Uterus (tissue), 4 donors: Measurements from ENCODE around the gene PGF. TPM values are rescaled to one million over a fixed set of nuclear protein-coding genes. Genes with fewer than 3 reads are reported as not detected.

Experiments
- DNase-seq, 2 donors: peaks; one replicate each; pipeline ENCODE4 v3.0.0-alpha.2; 2019 to 2020
- H3K27ac ChIP-seq, 2 donors: fragments of 200-600 bp; sonication (generic); 1 replicate in 1 of 2; 2 replicates in 1 of 2; pipeline ENCODE4 v1.5.1; 2016 to 2018
- H3K27me3 ChIP-seq, 2 donors: fragments of 200-600 bp; sonication (generic); one replicate each; pipeline ENCODE4 v1.5.1; 2018 to 2019; ENCODE audit warnings: control low read depth in 1 of 2
- H3K36me3 ChIP-seq, 2 donors: fragments of 200-600 bp; sonication (generic); one replicate each; pipeline ENCODE4 v1.5.1; 2019; ENCODE audit warnings: control low read depth in 1 of 2
- H3K4me1 ChIP-seq, 2 donors: fragments of 200-600 bp; sonication (generic); one replicate each; pipeline ENCODE4 v1.5.1; 2018 to 2019; ENCODE audit warnings: control low read depth in 1 of 2
- H3K4me3 ChIP-seq, 2 donors: fragments of 200-600 bp; sonication (generic); 1 replicate in 1 of 2; 2 replicates in 1 of 2; pipeline ENCODE4 v1.5.1; 2018 to 2019; ENCODE audit warnings: mild to moderate bottlenecking in 1 of 2
- H3K9me3 ChIP-seq, 2 donors: fragments of 200-600 bp; sonication (generic); one replicate each; pipeline ENCODE4 v1.5.1; 2019; ENCODE audit warnings: control low read depth in 1 of 2
- POLR2A ChIP-seq, 2 donors: fragments of 450-650 bp; IDR thresholded peaks; one replicate each; pipeline ENCODE4 v1.6.1; 2016; ENCODE audit warnings: antibody characterized with exemption in 2 of 2, mild to moderate bottlenecking in 1 of 2, moderate library complexity in 1 of 2
- intact Hi-C: fragments of 100-400 bp; cut with DNase I; formaldehyde crosslinking; loops from one replicate; pipeline ENCODE4 v1.15.1; 2023; ENCODE audit warnings: low total_unique reads
- total RNA-seq, 4 donors: library from RNA; depleted of rRNA in 3 of 4; stranded (reverse); fragments of >200 nt in 3 of 4; gene quantifications; one replicate each; pipeline versions ENCODE4 v1.1.0 to v1.2.4, GENCODE V29; 2014 to 2023
- TF ChIP-seq, protein P1 (sequence below), 4 experiments: fragments of 200-600 bp in 2 of 4; fragments of 450-650 bp in 2 of 4; sonication (generic) in 2 of 4; IDR thresholded peaks; one replicate each; pipeline ENCODE4 v1.5.1; 2016 to 2019; ENCODE audit warnings: antibody characterized with exemption in 4 of 4, mild to moderate bottlenecking in 2 of 4, moderate library complexity in 1 of 4
- donor health status: DM: yes; HTN: yes; CAD: no.

The PGF gene
- total RNA-seq = 10 to 100 TPM in 2 of 4 donors, 1 to 10 TPM in 2; 2.7 to 32.4 (median 15.4) TPM

GRCh38 chr14:74955229-74956026 lies at the start of gene PGF:
PGF (minus strand) TSS chr14:74955597; CDS start chr14:74955242, 355 bp downstream.
- Histone ChIP-seq H3K36me3 (no peaks in the 10 kb centered on the region), H3K4me1 (no peaks in the 10 kb centered on the region), H3K27ac (peak within 1 kb of the TSS; percentile 25 to 40), H3K27me3 (no peaks in the 10 kb centered on the region), H3K9me3 (no peaks in the 10 kb centered on the region), H3K4me3 (peak within 1 kb of the TSS; percentile 33 to 40)
- intact Hi-C loops = no loop called here
- peak; percentile 68 to 89 for TF ChIP-seq POLR2A (IDR thresholded peaks at IDR 0.05)
- TF ChIP-seq, protein P1, sequence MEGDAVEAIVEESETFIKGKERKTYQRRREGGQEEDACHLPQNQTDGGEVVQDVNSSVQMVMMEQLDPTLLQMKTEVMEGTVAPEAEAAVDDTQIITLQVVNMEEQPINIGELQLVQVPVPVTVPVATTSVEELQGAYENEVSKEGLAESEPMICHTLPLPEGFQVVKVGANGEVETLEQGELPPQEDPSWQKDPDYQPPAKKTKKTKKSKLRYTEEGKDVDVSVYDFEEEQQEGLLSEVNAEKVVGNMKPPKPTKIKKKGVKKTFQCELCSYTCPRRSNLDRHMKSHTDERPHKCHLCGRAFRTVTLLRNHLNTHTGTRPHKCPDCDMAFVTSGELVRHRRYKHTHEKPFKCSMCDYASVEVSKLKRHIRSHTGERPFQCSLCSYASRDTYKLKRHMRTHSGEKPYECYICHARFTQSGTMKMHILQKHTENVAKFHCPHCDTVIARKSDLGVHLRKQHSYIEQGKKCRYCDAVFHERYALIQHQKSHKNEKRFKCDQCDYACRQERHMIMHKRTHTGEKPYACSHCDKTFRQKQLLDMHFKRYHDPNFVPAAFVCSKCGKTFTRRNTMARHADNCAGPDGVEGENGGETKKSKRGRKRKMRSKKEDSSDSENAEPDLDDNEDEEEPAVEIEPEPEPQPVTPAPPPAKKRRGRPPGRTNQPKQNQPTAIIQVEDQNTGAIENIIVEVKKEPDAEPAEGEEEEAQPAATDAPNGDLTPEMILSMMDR (IDR thresholded peaks at IDR 0.05) = peak in 1 of 4 experiments; percentile 0
- peak; percentile 53 to 78 for DNase-seq

GRCh38 chr14:75003250-75004027 lies 48.0 kb upstream of the PGF start:
- Histone ChIP-seq H3K36me3 (no peaks in the 10 kb centered on the region), H3K4me1 (peaks cover 8 to 11% of the 10 kb centered on the region in 2 donors), H3K9me3 (no peaks in the 10 kb centered on the region), H3K27ac (peak overlapping the region; percentile 81 to 82), H3K27me3 (no peaks in the 10 kb centered on the region), H3K4me3 (peak overlapping the region; percentile 80 to 98)
- intact Hi-C loops = no loop called here
- TF ChIP-seq POLR2A (IDR thresholded peaks at IDR 0.05) = no peak
- TF ChIP-seq, protein P1 (IDR thresholded peaks at IDR 0.05) = no peak
- DNase-seq = no peak

DNA sequence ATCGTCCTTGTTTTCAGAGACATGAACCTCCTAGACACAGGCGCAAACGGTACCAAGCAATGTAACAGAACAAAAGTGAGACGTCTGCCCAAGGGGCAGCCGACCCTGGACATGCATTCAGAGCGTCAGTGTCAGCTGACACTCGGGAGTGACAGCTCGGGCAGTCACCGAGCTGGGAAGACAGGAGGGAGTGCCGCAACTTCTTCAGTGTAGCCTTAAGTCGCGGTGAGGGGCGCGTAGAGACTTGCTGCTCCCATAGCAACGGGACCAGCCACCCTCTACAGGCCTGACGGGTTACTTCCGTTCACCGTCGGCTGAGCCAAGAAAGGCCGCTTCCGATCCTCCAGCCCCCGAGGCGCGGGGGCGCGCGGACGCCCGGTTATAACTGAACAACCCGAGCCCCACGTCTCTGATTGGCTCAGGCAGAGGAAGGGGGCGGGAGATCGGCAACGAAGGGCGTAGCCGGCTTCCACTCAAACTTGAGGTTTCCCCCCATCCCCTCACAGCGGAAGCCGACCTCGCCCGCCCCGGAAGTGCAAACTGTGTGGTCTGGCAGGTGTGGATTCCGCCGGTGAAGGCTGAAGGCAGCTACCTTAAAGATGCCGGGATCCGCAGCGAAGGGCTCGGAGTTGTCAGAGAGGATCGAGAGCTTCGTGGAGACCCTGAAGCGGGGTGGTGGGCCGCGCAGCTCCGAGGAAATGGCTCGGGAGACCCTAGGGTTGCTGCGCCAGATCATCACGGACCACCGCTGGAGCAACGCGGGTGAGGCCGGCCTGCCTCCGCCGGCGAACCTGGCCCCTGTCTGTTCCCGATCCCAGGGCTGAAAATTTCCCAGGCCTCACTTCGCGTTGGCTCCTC lies 47.2 kb upstream of the PGF start, which contains the start of gene EIF2B2:
EIF2B2 (plus strand) TSS at position 530 of the 858 bp plus-strand sequence; CDS start at position 600, 70 bp downstream.
- Histone ChIP-seq H3K4me1 (peaks cover 8 to 11% of the 10 kb centered on the region in 2 donors), H3K27me3 (no peaks in the 10 kb centered on the region), H3K9me3 (no peaks in the 10 kb centered on the region), H3K4me3 (peak within 1 kb of the TSS; percentile 80 to 98), H3K27ac (peak within 1 kb of the TSS; percentile 81 to 82), H3K36me3 (no peaks in the 10 kb centered on the region)
- intact Hi-C loops = no loop called here
- TF ChIP-seq, protein P1 (IDR thresholded peaks at IDR 0.05) = peak in 2 of 4 experiments; percentile 21 to 54
- TF ChIP-seq POLR2A (IDR thresholded peaks at IDR 0.05) = peak in 1 of 2 donors; percentile 47
- DNase-seq = peak; percentile 97

DNA sequence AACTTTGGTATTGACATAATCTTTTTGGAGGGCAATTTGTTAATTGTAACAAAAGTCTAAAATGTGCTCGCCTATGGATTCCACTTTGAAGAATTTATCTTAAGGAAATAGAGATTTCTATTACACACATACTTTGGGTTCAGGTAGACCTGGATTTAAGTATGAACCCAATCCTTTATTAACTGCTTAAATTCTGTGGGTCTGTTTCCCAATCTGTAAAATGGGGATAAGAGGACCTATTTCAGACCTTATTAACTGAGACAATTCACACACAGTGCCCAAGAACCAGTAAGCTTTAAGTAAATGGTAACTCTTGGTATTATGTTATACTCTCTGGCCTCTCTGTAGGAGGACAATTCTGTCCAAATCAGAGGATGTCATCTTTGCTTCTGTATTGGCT lies 46.5 kb upstream of the PGF start:
- Histone ChIP-seq H3K4me3 (peak overlapping the region; percentile 80 to 98), H3K27ac (peak overlapping the region; percentile 81 to 82), H3K9me3 (no peaks in the 10 kb centered on the region), H3K4me1 (peaks cover 6 to 8% of the 10 kb centered on the region in 2 donors), H3K36me3 (no peaks in the 10 kb centered on the region), H3K27me3 (no peaks in the 10 kb centered on the region)
- no peak for DNase-seq
- intact Hi-C loops = no loop called here
- TF ChIP-seq, protein P1 (IDR thresholded peaks at IDR 0.05) = no peak
- no peak for TF ChIP-seq POLR2A (IDR thresholded peaks at IDR 0.05)
